Retinal pigment epithelial cell (primary cell): ENCODE measurements around the gene FYN.

Experiments
- DNase-seq: peaks from one replicate; pipeline ENCODE4 v3.0.0-alpha.2; 2010; ENCODE audit warnings: low read depth
- H3K4me3 ChIP-seq: 2 replicates; pipeline ENCODE4 v1.5.1; 2011; ENCODE audit warnings: mild to moderate bottlenecking, low read length, control low read depth, moderate library complexity
- TF ChIP-seq, protein P1 (sequence below): conservative IDR thresholded peaks from 2 replicates; pipeline ENCODE4 v1.5.1; 2011; ENCODE audit warnings: low read depth, low read length, control low read depth, inconsistent platforms

Gene FYN

DNA sequence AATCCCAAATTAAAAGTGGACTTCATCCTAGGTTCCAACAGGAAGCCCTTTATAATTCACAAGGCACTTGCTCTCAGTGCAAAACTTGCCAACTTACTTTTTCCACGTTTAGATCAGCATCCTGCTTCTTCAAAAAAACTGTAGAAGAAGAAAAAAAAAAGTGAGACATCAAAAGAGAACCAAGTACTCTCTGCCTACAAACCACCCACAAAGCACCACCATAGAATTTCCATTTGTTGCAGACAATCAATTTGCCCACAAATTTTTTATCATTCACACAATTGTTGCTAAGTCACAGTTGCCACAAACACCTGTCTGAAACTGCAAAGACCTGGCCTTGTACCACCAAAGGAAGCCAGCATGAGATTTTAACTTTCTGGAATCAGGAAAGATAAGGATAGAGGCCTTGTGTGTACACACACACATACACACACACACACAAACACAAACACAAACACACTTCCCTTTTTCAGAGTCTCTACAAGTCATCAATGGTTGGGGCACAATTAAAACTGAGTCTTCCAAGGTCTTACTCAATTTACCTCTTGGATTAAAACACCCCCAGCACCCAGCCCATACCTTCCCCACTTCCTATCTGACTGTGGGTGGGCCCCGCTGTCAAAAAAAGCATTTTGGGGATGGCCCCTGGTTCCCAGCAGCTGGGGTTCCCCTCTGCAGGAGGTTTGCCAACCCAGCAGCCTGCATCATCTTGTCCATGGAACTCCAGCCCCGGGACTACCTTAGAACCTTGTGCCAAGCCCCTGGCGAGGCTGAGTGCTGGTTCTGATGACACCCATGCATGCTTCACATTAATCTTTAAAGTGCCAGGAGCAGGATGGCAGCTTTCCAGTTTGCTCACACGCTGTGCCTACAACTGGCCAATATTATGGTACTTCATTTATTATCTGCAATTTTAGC lies 26.5 kb downstream of the FYN start:
- DNase-seq: no peak
- TF ChIP-seq, protein P1, sequence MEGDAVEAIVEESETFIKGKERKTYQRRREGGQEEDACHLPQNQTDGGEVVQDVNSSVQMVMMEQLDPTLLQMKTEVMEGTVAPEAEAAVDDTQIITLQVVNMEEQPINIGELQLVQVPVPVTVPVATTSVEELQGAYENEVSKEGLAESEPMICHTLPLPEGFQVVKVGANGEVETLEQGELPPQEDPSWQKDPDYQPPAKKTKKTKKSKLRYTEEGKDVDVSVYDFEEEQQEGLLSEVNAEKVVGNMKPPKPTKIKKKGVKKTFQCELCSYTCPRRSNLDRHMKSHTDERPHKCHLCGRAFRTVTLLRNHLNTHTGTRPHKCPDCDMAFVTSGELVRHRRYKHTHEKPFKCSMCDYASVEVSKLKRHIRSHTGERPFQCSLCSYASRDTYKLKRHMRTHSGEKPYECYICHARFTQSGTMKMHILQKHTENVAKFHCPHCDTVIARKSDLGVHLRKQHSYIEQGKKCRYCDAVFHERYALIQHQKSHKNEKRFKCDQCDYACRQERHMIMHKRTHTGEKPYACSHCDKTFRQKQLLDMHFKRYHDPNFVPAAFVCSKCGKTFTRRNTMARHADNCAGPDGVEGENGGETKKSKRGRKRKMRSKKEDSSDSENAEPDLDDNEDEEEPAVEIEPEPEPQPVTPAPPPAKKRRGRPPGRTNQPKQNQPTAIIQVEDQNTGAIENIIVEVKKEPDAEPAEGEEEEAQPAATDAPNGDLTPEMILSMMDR: no peak
- H3K4me3 ChIP-seq: no peak overlapping the region

DNA sequence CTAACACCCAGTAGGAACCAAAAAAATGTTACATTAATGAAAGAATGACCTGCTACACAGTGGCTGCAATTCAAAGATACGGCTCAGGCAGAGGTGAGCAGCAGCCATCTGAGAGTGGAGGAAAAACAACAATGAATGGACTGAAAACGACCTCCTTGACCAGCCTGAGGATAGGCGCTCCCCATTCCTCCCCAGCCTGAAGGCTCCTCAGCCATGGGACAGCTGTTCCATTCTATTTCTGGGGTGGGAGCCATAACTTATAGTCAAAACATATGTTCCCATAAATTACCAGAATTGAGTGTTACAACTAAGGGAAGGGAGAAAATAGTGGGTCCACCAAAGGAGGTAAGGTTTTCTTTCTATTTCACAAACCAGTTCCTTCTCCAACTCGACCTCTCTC lies 27.2 kb downstream of the FYN start:
- DNase-seq: no peak
- TF ChIP-seq, protein P1: no peak
- no peak overlapping the region for H3K4me3 ChIP-seq

DNA sequence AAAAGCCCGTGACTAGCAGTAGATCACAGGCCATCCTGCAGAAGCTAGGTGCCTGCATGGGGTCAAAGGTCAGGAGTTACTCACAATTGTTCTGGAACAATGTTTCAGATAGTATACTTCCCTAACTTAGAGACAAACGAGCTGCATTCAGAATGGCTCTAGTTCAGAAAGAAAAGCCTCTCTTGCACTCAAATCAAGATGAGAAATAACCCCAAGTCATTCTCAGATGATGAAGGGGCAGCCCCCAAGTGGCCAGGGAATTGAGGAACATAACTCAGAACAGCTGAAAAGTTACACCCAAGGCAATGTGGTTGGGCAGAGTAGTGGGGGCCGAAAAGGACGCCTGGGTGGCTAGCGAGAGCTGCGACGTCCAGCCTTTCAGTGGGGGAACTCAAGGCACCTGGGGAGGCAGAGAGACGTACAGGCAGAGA lies 27.8 kb downstream of the FYN start:
- DNase-seq: no peak
- TF ChIP-seq, protein P1: no peak
- no peak overlapping the region for H3K4me3 ChIP-seq

DNA sequence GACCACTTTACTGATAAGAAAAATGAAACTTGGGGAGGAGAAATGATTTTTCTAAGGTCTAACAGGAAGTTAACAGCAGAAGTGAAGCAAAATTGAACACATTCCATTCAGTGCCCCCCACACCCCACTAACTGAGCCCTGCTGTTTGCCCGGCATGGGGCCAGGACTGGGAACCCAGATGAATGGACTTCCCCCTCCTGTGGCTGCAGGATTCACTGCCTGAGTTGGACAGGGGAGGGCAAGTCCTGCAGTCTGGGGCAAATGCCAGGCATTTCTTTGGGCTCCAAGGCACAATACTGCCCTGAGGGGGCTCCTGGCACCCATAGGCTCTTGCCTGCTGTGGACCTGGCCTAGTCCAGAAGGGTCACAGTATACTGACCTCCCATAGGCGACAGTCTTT lies 28.3 kb downstream of the FYN start:
- H3K4me3 ChIP-seq: no peak overlapping the region
- DNase-seq: no peak
- TF ChIP-seq, protein P1: peak; percentile 15

DNA sequence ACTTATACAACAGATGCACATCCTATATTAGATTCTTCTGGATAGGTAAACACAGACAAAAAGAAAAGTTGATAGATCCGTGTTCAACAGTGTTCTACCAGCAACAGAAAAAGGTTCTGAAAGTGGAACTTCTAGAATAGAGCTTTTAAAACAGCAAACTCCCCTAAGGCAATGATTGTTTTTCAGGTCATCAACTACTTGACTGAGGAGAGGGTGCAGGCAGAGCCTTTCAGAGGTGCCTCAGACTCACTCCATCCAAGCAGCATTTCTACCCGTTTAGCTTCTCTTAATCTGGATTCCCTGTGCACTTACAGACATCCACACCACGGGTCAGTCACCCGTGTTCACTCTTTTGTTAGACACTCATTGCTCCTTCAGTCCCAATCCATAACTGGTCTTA lies 28.9 kb downstream of the FYN start:
- DNase-seq: no peak
- no peak overlapping the region for H3K4me3 ChIP-seq

DNA sequence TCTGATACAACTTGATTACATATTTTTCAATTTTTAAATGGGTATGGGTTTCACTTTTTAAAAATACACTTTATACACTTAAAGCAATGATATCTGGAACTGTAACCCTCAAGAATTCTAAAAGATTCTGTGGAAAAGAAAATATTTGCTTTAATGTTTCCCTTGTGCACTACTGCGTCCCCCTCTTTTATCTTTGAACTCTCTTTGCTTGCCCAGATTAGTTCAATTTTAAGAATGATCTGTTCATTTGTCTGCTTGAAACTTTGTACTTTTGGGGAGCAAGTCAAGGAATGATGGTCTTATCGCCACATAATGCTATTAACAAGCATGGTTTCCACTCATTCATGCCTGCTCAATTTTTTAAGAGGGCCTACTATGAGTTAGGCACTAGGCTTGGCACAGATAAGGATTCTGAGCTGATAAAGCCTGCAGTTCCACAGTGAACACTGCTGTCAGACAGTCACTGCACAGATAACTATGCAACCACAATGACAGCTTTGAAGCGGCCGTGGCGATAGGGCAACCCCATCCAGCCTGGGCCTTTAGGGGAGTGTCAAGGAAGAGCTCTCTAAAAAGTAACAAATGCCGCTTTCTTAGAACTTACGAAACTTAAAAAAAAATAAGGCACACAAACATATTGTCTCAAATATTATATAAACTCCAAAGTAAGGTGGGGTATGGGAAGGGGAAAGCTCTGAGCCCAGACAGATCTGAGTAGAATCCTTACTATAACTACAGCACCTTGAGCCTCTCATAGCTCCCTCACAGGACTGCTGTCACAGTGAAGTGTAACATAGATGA lies 29.7 kb downstream of the FYN start:
- no peak overlapping the region for H3K4me3 ChIP-seq
- DNase-seq: no peak
- TF ChIP-seq, protein P1: no peak

More for the DNA sequence above, 28.9 kb downstream of the FYN start:
- TF ChIP-seq, protein P1: no peak

DNA sequence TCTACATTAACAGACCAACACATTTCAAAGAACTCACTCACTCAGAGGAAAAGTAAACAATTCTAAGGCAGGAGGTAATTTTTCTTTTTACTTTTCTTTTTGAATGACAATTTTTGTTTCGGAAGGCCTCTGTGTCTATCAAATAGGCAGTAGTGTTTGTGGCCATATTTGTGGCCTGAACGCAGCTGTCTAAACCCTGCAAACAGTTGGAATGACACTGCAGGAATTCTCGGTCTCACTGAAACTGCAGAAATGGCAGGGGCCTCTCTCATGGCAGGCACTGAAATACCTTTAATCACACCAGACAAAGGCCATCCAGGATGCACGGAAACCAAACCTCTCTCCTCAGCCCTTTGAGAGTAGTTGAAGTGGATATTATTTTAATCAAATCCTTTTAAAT lies 30.4 kb downstream of the FYN start:
- no peak for DNase-seq
- TF ChIP-seq, protein P1: no peak
- H3K4me3 ChIP-seq: no peak overlapping the region
